ENCODE data around the gene FAM136A. TPM values are rescaled to one million over a fixed set of nuclear protein-coding genes. Genes with fewer than 3 reads are reported as not detected.
"Not testable (repeated sequence)": the region's sequence is repeated elsewhere in the genome, so short reads cannot be mapped to it uniquely, and the experiment has no call there.

Gene FAM136A
- total and polyA plus RNA-seq, 2 of the 4 experiments (the other 2 are of a cell fraction), result 19.9 to 28.1 TPM

GRCh38 chr2:70300771-70301343, 1.0 kb downstream of the FAM136A start:
- H4K91ac ChIP-seq (ENCODE audit: insufficient read depth, low read depth, low read length), result no peak overlapping the region

DNA sequence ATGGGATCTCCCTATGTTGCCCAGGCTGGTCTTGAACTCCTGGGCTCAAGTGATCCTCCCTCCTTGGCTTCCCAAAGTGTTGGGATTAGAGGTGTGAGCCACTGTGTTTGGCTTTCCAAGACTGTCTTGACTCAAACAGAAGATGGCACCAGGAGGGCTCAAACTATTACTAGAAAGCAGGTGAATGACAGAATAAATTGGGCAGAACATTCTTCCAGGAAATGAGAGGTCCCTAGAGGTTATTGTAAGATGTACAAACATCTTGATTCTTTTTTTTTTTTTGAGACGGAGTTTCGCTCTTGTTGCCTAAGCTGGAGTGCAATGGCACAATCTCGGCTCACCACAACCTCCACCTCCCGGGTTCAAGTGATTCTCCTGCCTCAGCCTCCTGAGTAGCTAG, 4.0 kb downstream of the FAM136A start:
- H3K9ac ChIP-seq (ENCODE audit: low read depth, low read length); H4K20me1 ChIP-seq (ENCODE audit: insufficient read depth, low read length); H2BK15ac ChIP-seq (ENCODE audit: low read depth, low read length); POLR2A ChIA-PET (ENCODE audit: unreplicated experiment); H3K23ac ChIP-seq (ENCODE audit: low read depth, low read length); ATAC-seq (ENCODE audit: low read depth); intact Hi-C loops (cut with micrococcal nuclease); H3K56ac ChIP-seq (ENCODE audit: extremely low read depth, insufficient read depth, low read length); H3K9me3 ChIP-seq (ENCODE audit: control insufficient read depth, insufficient read depth, low read length); H3K4me3 ChIP-seq (ENCODE audit: insufficient read depth, low read depth, low read length); H2AK9ac ChIP-seq (replicated peaks; ENCODE audit: low read depth, low read length, poor library complexity); H3K18ac ChIP-seq (ENCODE audit: low read depth, low read length); CTCF ChIA-PET; H4K5ac ChIP-seq (ENCODE audit: low read depth, low read length); BruUV-seq (replicated peaks); H3K27ac ChIP-seq (ENCODE audit: insufficient read depth, low read length); H3K4me1 ChIP-seq (ENCODE audit: control insufficient read depth, insufficient read depth, low read length); H3K9me1 ChIP-seq (ENCODE audit: insufficient read depth, low read length); DNase-seq; H3K4me2 ChIP-seq (ENCODE audit: low read depth, low read length); H2AFZ ChIP-seq (replicated peaks; ENCODE audit: low read length, poor library complexity); H3K14ac ChIP-seq (replicated peaks; ENCODE audit: low read depth, low read length); H3K27me3 ChIP-seq (ENCODE audit: control insufficient read depth, insufficient read depth, low read length); H3K36me3 ChIP-seq (ENCODE audit: control insufficient read depth, insufficient read depth, low read length); H4K8ac ChIP-seq (ENCODE audit: low read depth in 2 of 2, low read length in 2 of 2); H2BK5ac ChIP-seq (ENCODE audit: low read depth, low read length, poor library complexity, severe bottlenecking); H2AK5ac ChIP-seq (ENCODE audit: low read depth, low read length); dilution Hi-C loops (cut with HindIII; ENCODE audit: low sequenced_read_pairs, unreplicated experiment); H2BK120ac ChIP-seq (ENCODE audit: low read depth, low read length); H2BK20ac ChIP-seq (ENCODE audit: low read depth, low read length); H3K4ac ChIP-seq (ENCODE audit: low read depth, low read length); H4K91ac ChIP-seq (ENCODE audit: insufficient read depth, low read depth, low read length): not testable (repeated sequence)
- WGBS, 2 experiments (ENCODE audit: extremely low coverage in 2 of 2, insufficient read length in 1 of 2), result no CpG with 5 or more reads among the region's 4 CpGs
- peaks cover 6 to 24% of the 10 kb centered on the region in 2 experiments; a peak in 2 of 4 replicates for H3K79me1 ChIP-seq (ENCODE audit: low read depth in 1 of 2, low read length in 2 of 2)
- in situ Hi-C loops (cut with MboI; ENCODE audit: low sequenced_read_pairs), result loop anchor here (10.0 kb wide), 1 partner anchor 687 kb away; no protein-coding TSS in a partner anchor

More at GRCh38 chr2:70300771-70301343, 1.0 kb downstream of the FAM136A start:
- H3K4me2 ChIP-seq (ENCODE audit: low read depth, low read length), result peak overlapping the region; percentile 84
- H2BK20ac ChIP-seq (ENCODE audit: low read depth, low read length), result no peak overlapping the region
- H3K9ac ChIP-seq (ENCODE audit: low read depth, low read length), result peak overlapping the region; percentile 80
- H3K23ac ChIP-seq (ENCODE audit: low read depth, low read length), result no peak overlapping the region
- H2BK15ac ChIP-seq (ENCODE audit: low read depth, low read length), result no peak overlapping the region
- no peak overlapping the region for H2BK120ac ChIP-seq (ENCODE audit: low read depth, low read length)
- no peak overlapping the region for H3K4ac ChIP-seq (ENCODE audit: low read depth, low read length)
- CTCF ChIA-PET, result interaction anchor here (0.6 to 1.0 kb wide), 2 partner anchors 21 to 487 kb away, joined by 3 read pairs; no protein-coding TSS in a partner anchor
- H3K9me1 ChIP-seq (ENCODE audit: insufficient read depth, low read length), result no peaks in the 10 kb centered on the region
- no peak overlapping the region for H3K56ac ChIP-seq (ENCODE audit: extremely low read depth, insufficient read depth, low read length)
- no peak for DNase-seq
- H3K27ac ChIP-seq (ENCODE audit: insufficient read depth, low read length), result no peak overlapping the region
- POLR2A ChIA-PET (ENCODE audit: unreplicated experiment), result no interaction called here
- H3K4me1 ChIP-seq (ENCODE audit: control insufficient read depth, insufficient read depth, low read length), result peaks cover 3% of the 10 kb centered on the region; the same call in 1 of the 2 replicates
- H2AK5ac ChIP-seq (ENCODE audit: low read depth, low read length), result peak overlapping the region; percentile 48; the same call in 1 of the 2 replicates
- H2BK5ac ChIP-seq (ENCODE audit: low read depth, low read length, poor library complexity, severe bottlenecking), result no peak overlapping the region
- H3K4me3 ChIP-seq (ENCODE audit: insufficient read depth, low read depth, low read length), result peak overlapping the region; percentile 90
- no peak overlapping the region for H2AK9ac ChIP-seq (replicated peaks; ENCODE audit: low read depth, low read length, poor library complexity)
- peak overlapping the region; percentile 23; the same call in 1 of the 2 replicates for H3K14ac ChIP-seq (replicated peaks; ENCODE audit: low read depth, low read length)
- H3K27me3 ChIP-seq (ENCODE audit: control insufficient read depth, insufficient read depth, low read length), result no peaks in the 10 kb centered on the region
- dilution Hi-C loops (cut with HindIII; ENCODE audit: low sequenced_read_pairs, unreplicated experiment), result no loop called here
- no peak overlapping the region for H3K18ac ChIP-seq (ENCODE audit: low read depth, low read length)
- peaks cover 9% of the 10 kb centered on the region for H3K36me3 ChIP-seq (ENCODE audit: control insufficient read depth, insufficient read depth, low read length)
- H4K8ac ChIP-seq (ENCODE audit: low read depth in 2 of 2, low read length in 2 of 2), result peak overlapping the region; percentile 36 to 45; a peak in 2 of 4 replicates
- no peaks in the 10 kb centered on the region for H3K9me3 ChIP-seq (ENCODE audit: control insufficient read depth, insufficient read depth, low read length)
- BruUV-seq (replicated peaks), result no TSS peak
- H4K20me1 ChIP-seq (ENCODE audit: insufficient read depth, low read length), result no peaks in the 10 kb centered on the region
- peaks cover 3 to 18% of the 10 kb centered on the region in 2 experiments; a peak in 2 of 4 replicates for H3K79me1 ChIP-seq (ENCODE audit: low read depth in 1 of 2, low read length in 2 of 2)
- no peak for ATAC-seq (ENCODE audit: low read depth)
- TF ChIP-seq RFX5 (IDR thresholded peaks at IDR 0.05; ENCODE audit: low read depth, low read length) (no peak), POLR2A (IDR thresholded peaks at IDR 0.05; ENCODE audit: low read depth, low read length) (no peak), MAFK (IDR thresholded peaks at IDR 0.05; ENCODE audit: low read depth, low read length) (no peak), SMC3 (IDR thresholded peaks at IDR 0.05; ENCODE audit: low read depth, low read length) (no peak)
- in situ Hi-C loops (cut with MboI; ENCODE audit: low sequenced_read_pairs), result no loop called here
- intact Hi-C loops (cut with micrococcal nuclease), result loop anchor here (5.0 kb wide), 1 partner anchor 389 kb away; no protein-coding TSS in a partner anchor
- WGBS, 2 experiments (ENCODE audit: extremely low coverage in 2 of 2, insufficient read length in 1 of 2), result no CpG with 5 or more reads among the region's 10 CpGs
- H4K5ac ChIP-seq (ENCODE audit: low read depth, low read length), result no peak overlapping the region
- peak overlapping the region; percentile 97 for H2AFZ ChIP-seq (replicated peaks; ENCODE audit: low read length, poor library complexity)

Measured in IMR-90 (cell line).